ENCODE results near the gene TMEM30B.

DNA sequence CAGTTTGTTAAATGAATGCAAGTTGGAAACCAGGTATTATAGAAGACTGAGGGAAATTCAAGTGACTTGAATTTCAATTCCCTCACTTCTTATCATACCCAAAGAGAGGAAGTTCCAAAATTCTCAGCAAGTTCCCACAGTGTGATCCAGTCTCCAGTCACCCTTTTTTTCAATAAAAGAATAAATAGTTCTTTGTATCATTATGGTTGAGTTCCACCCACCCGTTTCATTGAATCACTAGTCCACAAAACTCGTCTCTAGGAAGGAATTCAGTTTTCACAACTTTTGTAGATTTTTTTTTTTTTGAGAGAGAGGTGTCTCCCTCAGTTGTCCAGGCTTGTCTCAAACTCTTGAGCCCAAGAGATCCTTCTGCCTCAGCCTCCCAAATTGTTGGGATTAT is 1.6 kb upstream of the TMEM30B start:
- TF ChIP-seq EZH2 (IDR thresholded peaks at IDR 0.05; ENCODE audit: insufficient read depth, poor library complexity, severe bottlenecking) = no peak
- no peak for TF ChIP-seq EZH2phosphoT487 (IDR thresholded peaks at IDR 0.05; ENCODE audit: insufficient read depth, low read depth)

Data from GM23248 (cell line).